ENCODE measurements around the gene ARHGAP32.

DNA sequence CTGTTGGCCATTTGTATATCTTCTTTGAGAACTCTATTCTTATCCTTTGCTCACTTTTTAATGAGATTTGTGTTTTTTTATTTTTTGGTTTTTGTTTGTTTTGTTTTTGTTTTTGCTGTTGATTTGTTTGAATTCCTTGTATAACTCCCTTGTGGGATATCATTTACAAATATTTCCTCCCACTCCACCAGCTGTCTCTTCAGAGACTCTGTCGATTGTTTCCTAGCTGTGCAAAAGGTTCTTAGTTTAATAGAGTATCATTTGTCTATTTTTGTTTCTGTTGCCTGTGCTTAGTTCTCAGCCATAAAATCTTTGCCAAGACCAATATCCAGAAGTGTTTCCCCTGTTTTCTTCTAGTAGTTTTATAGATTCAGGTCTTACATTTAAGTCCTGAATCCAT, 82.4 kb downstream of the ARHGAP32 start:
- TF ChIP-seq EZH2 (IDR thresholded peaks at IDR 0.05; ENCODE audit: insufficient read depth, poor library complexity, severe bottlenecking), result no peak
- no peak for TF ChIP-seq EZH2phosphoT487 (IDR thresholded peaks at IDR 0.05; ENCODE audit: insufficient read depth, low read depth)
